Peyer's patch (tissue), 4 donors: Measurements from ENCODE around the gene TCF7L1.

Source experiments
- POLR2A ChIP-seq, 2 donors: fragments of 450-650 bp; IDR thresholded peaks; one replicate each; pipeline ENCODE4 v1.5.1; 2017; ENCODE audit warnings: antibody characterized with exemption in 2 of 2, mild to moderate bottlenecking in 2 of 2, moderate library complexity in 2 of 2
- TF ChIP-seq, protein P1 (sequence below), 6 experiments: fragments of 450-650 bp in 4 of 6; fragments of 200-600 bp in 2 of 6; sonication (generic) in 1 of 6; IDR thresholded peaks; one replicate each; pipeline ENCODE4 v1.5.1; 2017 to 2019; ENCODE audit warnings: antibody characterized with exemption in 6 of 6, mild to moderate bottlenecking in 3 of 6, moderate library complexity in 1 of 6

DNA sequence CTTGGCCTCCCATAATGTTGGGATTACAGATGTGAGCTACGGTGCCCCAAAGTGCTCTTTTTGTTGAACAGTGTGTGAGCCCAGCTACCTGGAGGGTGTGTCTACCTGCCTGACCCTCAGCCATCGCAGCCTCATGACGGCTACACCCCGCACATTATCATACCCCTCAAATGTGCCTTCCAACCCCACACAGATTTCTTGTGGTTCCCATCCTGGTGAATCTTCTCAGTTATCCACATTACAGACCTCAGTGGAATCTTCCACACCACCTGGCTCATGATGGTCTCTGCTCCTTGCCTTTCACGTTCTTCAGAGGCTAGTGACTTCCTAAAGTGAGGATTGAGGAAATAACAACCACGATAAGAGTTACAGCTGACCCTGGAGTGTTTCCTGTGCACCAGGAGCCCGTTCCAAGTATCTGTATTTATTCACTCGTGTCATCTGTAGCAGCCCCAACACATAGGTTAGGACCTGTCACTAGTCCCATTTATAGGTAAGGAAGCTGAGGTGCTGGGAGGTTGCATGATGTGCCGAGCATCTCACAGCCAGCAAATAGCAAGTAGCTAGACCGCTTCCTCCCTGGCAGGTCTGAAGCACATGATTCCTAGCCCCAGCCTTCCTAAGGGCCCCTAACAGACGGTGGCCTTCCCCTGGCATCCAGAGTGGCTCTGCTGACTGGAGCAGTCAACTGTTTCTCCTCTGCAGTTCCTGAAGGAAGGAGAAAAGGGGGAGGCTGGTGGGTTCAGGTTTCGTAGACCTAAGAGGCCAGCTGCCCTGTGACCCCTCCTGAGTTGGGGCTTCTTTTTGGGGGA, 47.3 kb downstream of the TCF7L1 start:
- no peak for TF ChIP-seq POLR2A (IDR thresholded peaks at IDR 0.05)
- TF ChIP-seq, protein P1, sequence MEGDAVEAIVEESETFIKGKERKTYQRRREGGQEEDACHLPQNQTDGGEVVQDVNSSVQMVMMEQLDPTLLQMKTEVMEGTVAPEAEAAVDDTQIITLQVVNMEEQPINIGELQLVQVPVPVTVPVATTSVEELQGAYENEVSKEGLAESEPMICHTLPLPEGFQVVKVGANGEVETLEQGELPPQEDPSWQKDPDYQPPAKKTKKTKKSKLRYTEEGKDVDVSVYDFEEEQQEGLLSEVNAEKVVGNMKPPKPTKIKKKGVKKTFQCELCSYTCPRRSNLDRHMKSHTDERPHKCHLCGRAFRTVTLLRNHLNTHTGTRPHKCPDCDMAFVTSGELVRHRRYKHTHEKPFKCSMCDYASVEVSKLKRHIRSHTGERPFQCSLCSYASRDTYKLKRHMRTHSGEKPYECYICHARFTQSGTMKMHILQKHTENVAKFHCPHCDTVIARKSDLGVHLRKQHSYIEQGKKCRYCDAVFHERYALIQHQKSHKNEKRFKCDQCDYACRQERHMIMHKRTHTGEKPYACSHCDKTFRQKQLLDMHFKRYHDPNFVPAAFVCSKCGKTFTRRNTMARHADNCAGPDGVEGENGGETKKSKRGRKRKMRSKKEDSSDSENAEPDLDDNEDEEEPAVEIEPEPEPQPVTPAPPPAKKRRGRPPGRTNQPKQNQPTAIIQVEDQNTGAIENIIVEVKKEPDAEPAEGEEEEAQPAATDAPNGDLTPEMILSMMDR (IDR thresholded peaks at IDR 0.05), result no peak
